ENCODE data around the gene TNS3.

Gene TNS3

DNA sequence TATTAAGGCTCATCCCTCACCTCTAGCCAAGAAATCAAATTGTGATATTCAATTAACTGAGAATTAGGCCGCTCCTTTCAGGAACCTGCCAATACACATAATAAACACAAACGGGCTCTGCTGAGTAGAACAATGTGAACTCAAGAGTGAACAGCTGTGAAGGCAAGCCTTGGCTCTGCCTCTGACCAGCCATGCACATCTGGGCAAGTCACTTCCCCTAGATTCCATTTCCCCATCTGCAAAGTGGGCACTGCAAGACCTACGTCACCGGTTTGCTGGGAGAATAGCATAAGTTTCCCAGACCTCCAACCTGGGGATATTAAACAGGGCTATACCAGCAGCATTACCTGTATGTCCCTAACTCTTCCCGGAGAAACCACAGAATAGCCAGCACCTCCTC is 355.2 kb downstream of the TNS3 start:
- no peaks in the 10 kb centered on the region for H3K9me3 ChIP-seq (ENCODE audit: low read length)
- no peak overlapping the region for H2AFZ ChIP-seq (ENCODE audit: low read depth, low read length)
- H3K36me3 ChIP-seq (ENCODE audit: insufficient read depth, low read length) = no peaks in the 10 kb centered on the region
- no peaks in the 10 kb centered on the region for H3K4me1 ChIP-seq (ENCODE audit: insufficient read depth, low read length)
- peaks cover 2% of the 10 kb centered on the region for H3K27me3 ChIP-seq (ENCODE audit: insufficient read depth, low read length)
- H3K4me3 ChIP-seq (ENCODE audit: low read length) = no peak overlapping the region

DNA sequence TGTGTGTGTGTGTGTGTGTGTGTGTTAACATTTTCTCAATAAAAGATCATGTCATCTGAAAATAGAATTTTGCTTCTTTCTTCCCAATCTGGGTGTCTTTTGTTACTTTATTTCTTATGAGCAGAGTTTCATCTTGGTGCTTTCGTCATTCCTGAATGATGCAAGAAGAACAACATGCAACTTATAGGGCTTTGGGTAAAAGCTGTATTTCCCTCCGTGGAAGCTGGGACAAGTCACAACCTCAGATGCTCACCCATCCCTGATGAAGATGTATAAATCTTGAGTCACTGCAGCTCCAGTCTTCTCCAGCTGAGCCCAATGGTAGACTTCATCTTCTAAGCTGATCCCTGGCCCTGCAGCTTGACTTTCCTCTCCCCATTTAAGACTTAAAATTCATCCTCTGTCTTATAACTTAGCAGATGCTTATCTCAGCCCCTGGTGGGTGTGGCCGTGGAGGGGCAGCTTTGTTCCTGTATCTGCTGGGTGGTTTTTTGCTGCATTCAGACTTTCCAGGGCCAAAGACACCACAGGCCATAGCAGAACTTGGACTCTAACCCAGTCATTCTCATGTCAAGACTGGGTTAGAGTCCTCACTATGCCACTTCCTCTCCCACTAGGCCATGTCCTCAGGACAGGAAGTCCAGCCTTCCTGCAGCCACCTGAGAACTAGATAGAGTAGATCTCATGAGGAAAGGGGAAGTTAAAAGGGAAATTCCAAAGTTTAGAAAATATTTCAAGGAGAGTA is 356.4 kb downstream of the TNS3 start:
- no peak overlapping the region for H3K4me3 ChIP-seq (ENCODE audit: low read length)
- no peaks in the 10 kb centered on the region for H3K4me1 ChIP-seq (ENCODE audit: insufficient read depth, low read length)
- no peak overlapping the region for H2AFZ ChIP-seq (ENCODE audit: low read depth, low read length)
- no peaks in the 10 kb centered on the region for H3K36me3 ChIP-seq (ENCODE audit: insufficient read depth, low read length)
- peaks cover 2% of the 10 kb centered on the region for H3K27me3 ChIP-seq (ENCODE audit: insufficient read depth, low read length)
- H3K9me3 ChIP-seq (ENCODE audit: low read length) = no peaks in the 10 kb centered on the region
